HG03108 (cell line): ENCODE measurements around the gene NME9.

ENCODE experiments used
- ATAC-seq: cut with Tn5 transposase; IDR thresholded peaks from one replicate; pipeline ENCODE4 v1.9.1; 2021; ENCODE audit warnings: moderate library complexity; ENCODE audit not compliant: unreplicated experiment

Gene NME9

GRCh38 chr3:138284957-138285477, 44.6 kb downstream of the NME9 start:
- ATAC-seq: no peak

DNA sequence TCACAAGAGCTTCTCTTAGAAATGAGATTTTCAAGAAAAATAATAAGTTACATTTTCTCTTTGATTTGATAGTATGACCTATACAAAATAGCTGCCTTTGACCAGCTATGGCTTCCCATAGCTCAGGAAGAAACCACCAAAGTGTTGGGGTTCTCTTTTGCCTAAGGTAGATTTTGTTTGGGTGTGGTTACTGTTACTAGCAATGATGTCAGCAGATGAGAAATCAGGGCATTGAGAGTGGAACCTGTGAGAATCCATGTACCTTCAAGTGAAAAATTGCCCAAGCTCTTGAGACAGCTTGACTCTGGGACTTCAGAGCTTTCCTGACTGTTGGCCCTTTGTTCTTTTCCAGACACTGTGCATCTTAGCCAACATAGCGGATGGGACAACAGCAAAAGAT, 45.6 kb downstream of the NME9 start:
- no peak for ATAC-seq

GRCh38 chr3:138282836-138283235, 46.8 kb downstream of the NME9 start:
- no peak for ATAC-seq

GRCh38 chr3:138281561-138281960, 48.1 kb downstream of the NME9 start:
- ATAC-seq: no peak

DNA sequence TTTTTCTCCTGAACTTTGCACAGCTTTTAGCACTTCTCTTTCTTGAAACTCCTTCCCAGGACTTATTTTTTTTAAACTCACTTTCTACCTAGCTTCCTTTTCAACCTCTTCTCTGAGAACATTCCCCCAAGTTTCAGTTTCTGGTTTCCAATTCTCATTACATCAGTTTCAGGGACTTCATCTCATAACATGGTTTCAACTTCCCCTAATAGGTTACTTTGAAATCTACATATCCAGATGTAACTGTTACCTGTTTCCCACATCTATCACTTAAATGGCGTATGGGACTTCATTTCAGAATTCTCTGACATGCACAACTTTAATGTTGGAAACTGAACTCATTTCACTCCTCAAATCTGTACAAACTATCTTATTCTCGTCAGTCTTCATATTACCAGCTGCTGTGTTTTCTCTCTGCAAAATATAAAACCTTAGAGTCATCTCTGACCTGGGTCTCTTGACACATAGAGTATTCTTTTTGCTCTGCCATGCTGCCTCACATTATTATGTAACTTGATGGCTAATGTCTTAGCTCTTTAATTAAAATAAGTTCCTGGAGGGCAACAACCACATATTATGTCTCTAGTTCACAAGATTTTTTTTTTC, 58.4 kb downstream of the NME9 start:
- ATAC-seq: no peak

GRCh38 chr3:138270245-138270644, 59.4 kb downstream of the NME9 start:
- no peak for ATAC-seq

- ATAC-seq: no peak
Measured at GRCh38 chr3:138267083-138267482, 62.6 kb downstream of the NME9 start.

DNA sequence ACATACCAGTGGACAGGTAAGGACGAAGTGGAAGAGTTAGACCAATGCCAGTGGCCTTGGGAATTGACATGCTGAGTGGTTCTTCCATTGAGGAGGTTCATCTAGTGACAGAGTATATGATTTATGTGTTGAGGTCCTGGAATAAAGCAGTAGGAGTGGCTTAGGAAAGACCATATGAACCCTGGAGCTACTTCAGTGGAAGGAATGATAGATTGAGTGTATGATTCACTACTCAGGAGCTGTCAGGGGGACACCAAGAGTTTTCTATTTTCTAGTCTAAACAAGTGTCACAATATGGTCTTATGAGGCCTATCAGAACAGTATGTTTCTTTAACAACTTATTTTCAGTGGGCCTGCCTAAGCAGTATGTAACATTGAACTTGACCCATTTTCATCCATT, 63.9 kb downstream of the NME9 start:
- ATAC-seq: no peak

- ATAC-seq: no peak
Measured at GRCh38 chr3:138263104-138263503, 66.5 kb downstream of the NME9 start.

DNA sequence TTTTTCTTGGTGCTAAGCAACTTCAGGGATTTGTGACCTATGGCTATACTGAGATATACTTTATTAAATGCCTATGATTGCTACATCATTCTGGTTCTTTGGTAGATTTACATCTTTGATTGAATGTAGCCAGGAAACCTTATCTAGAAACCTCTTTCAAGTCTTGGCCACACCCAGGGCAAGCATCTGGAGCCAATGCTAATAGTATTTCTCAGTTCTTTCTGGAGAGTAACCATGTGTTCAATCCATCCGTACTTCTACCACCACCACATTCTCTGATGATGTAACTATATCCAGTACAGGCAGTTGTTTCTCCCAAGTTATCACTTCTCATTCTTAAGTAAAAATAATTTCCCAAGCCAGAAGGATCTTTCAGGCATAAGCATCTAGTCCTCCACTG, 69.0 kb downstream of the NME9 start:
- no peak for ATAC-seq

DNA sequence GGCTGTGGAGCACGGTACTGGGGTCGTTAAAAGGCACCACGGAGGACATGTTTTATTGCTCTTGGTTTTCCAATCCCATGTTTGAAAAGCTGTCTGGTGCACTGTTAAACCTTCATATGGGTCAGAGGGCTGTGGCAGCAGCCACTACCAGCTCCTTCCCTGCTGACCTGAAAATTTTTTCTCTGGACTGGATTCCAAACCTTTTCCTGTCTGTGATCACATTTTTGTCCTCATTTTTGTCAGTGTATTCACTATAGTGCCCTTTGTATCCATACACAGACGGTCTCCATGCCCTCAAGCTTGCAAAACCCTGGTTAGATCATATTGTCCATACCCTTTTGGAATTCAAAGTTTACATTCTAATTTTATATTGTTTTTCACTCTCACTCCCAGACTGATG, 70.5 kb downstream of the NME9 start:
- ATAC-seq: no peak

GRCh38 chr3:138257986-138258385, 71.7 kb downstream of the NME9 start:
- no peak for ATAC-seq

DNA sequence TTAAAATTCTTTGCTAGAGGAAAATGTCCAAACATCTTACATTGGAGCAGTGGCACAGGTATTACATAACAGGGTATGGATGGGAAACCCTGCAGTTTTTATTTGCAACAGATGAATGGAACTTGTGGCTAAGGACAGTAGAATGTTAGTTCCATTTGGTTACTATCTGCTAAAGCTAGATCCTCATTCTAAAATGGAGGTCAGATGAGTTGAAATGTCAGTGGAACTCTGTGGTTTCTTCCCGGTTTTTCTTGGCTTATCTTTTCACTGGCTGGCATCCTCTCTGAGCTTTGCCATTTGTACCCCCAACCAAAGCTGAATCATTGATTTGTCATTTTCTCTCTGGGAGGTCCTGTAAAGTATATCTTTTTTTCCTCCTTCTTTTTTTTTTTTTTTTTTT, 73.6 kb downstream of the NME9 start:
- ATAC-seq: no peak

DNA sequence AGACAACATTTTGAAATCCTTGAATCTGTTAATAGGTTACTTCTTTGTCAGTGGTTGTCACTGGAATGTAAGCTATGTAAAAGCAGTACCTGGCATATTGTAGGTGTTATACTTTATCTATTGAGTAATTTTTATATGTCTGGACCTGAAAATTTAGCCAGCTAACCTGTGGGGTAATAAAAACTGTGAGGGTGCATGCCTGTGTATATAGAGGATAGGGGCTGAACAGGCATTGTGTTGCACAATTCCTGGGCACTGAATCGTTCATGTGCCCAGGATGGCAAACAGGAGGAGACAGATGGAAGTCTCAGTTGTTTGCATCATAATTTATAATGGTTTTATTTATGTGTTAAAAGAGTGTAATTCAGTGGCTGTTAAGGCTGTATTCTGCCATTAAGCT, 75.4 kb downstream of the NME9 start:
- no peak for ATAC-seq

DNA sequence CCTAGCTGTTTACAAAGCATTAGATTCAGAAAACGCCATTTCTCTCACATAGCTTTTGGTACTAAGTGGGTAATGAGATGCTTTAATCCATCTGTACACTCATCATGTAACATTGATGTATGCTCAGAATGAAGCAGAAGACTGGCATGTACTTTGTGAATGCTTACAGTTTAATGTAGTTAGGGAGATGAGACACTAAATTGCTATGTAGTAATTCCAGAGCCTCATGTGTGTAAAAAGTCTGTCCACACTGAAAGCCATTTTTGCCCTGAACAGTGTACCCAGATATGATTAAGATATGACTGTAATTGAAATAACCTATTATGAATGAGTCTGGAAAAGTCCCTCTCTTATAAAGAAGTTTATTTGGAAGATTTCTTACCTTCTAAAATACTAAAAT, 76.0 kb downstream of the NME9 start:
- no peak for ATAC-seq
